GM19328 (cell line): ENCODE results near the gene PGF.
"Not testable (repeated sequence)": the region's sequence is repeated elsewhere in the genome, so short reads cannot be mapped to it uniquely, and the experiment has no call there.

ENCODE experiments used
- ATAC-seq: cut with Tn5 transposase; IDR thresholded peaks from one replicate; pipeline ENCODE4 v1.9.1; 2021; ENCODE audit warnings: mild to moderate bottlenecking, moderate library complexity; ENCODE audit not compliant: unreplicated experiment

PGF gene

DNA sequence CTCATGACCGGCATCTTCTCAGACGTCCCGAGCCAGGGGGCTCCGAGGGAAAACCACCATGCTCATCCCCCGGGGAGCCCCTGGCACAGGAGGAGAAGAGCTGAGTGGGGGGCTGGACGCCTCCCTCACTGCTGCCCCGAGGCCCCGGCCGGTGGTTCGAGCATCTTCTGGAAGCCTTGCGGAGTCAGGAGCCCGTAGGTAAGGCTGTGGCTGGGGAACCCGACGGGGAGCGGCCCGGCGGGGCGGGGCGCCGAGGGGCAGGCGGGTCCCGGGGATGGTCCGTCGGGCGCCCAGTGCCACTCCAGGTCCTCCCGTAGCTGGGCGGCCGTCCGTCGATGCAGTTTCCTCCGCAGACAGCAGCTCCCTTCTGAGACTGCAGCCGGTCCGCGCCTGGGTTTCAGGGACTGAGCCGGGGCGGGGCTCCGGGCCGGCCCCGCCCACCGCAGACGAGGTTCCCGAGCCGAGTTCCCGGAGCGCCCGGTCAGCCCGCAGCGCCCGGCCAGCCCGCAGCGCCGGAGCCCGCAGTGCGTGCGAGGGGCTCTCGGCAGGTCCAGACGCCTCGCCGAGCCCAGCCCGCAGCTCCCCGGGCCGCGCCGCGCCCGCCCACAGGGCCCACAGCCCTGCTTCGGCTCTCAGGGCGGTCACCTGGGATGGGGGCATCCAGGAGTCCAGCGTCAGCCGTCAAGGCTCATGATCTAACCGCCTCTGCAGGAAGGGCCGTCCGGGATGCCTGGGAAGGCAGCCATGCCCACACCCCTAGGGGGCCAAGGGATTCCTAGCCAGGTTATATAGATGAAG, at the start of gene PGF:
Gene PGF (minus strand): TSS at position 369 of the 798 bp plus-strand sequence. CDS start 355 bp downstream, at position 14.
- ATAC-seq = no peak

DNA sequence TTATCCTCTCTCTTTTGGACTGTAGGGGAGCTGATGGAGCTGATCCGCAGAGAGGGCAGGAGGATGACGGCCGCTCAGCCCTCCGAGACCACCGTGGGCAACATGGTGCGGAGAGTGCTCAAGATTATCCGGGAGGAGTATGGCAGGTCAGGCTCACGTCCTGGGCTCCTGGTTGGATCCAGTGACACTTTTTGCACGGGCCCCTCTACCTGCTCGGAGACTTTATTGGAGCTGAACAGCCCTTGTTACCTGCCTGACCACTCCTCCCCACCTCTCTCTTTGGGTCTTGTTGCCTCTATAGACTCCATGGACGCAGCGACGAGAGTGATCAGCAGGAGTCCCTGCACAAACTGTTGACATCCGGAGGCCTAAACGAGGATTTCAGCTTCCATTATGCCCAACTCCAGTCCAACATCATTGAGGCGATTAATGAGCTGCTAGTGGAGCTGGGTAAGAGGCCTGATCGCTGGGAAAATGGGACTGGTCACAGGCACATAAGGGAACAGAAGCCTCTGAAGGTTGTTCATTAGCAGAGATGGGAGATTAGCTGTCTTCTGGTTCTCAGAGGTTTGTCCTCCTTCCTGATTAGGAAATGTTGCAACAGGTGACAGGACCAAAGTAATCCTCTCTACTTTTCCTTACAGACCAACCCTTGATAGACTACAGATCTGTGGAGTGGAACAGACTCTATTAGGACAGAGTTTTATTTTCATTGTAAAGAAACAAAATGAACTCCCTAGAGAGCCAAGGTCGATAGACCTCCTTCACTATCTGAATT, 48.0 kb upstream of the PGF start:
- ATAC-seq = no peak

DNA sequence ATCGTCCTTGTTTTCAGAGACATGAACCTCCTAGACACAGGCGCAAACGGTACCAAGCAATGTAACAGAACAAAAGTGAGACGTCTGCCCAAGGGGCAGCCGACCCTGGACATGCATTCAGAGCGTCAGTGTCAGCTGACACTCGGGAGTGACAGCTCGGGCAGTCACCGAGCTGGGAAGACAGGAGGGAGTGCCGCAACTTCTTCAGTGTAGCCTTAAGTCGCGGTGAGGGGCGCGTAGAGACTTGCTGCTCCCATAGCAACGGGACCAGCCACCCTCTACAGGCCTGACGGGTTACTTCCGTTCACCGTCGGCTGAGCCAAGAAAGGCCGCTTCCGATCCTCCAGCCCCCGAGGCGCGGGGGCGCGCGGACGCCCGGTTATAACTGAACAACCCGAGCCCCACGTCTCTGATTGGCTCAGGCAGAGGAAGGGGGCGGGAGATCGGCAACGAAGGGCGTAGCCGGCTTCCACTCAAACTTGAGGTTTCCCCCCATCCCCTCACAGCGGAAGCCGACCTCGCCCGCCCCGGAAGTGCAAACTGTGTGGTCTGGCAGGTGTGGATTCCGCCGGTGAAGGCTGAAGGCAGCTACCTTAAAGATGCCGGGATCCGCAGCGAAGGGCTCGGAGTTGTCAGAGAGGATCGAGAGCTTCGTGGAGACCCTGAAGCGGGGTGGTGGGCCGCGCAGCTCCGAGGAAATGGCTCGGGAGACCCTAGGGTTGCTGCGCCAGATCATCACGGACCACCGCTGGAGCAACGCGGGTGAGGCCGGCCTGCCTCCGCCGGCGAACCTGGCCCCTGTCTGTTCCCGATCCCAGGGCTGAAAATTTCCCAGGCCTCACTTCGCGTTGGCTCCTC, 47.2 kb upstream of the PGF start, which contains the start of gene EIF2B2:
Gene EIF2B2 (plus strand): TSS at position 530 of the 858 bp plus-strand sequence. CDS start 70 bp downstream, at position 600.
- ATAC-seq = peak; percentile 96

DNA sequence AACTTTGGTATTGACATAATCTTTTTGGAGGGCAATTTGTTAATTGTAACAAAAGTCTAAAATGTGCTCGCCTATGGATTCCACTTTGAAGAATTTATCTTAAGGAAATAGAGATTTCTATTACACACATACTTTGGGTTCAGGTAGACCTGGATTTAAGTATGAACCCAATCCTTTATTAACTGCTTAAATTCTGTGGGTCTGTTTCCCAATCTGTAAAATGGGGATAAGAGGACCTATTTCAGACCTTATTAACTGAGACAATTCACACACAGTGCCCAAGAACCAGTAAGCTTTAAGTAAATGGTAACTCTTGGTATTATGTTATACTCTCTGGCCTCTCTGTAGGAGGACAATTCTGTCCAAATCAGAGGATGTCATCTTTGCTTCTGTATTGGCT, 46.5 kb upstream of the PGF start:
- ATAC-seq = no peak

DNA sequence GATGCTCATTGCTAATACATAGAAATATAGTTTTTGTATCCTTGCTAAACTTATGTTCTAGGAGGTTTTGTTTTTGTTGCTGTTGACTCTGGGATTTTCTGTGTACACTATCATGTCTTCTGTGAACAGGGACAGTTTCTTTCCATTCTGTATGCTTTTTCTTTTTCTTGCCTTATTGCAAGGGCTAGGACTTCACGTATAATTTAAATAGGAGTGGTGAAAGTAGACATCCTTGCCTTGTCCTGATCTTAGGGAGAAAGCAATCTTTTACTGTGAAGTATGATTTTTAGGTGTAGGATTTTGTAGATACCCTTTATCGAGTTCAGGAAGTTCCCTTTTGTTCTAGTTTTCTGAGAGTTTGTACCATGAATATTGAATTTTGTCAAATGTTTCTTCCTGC, 45.9 kb upstream of the PGF start:
- no peak for ATAC-seq

DNA sequence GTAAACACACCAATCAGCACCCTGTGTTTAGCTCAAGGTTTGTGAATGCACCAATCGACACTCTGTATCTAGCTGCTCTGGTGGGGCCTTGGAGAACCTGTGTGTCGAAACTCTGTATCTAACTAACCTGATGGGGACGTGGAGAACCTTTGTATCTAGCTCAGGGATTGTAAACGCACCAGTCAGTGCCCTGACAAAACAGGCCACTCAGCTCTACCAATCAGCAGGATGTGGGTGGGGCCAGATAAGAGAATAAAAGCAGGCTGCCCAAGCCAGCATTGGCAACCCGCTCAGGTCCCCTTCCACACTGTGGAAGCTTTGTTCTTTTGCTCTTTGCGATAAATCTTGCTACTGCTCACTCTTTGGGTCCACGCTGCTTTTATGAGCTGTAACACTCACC, 40.4 kb upstream of the PGF start:
- not testable (repeated sequence) for ATAC-seq

DNA sequence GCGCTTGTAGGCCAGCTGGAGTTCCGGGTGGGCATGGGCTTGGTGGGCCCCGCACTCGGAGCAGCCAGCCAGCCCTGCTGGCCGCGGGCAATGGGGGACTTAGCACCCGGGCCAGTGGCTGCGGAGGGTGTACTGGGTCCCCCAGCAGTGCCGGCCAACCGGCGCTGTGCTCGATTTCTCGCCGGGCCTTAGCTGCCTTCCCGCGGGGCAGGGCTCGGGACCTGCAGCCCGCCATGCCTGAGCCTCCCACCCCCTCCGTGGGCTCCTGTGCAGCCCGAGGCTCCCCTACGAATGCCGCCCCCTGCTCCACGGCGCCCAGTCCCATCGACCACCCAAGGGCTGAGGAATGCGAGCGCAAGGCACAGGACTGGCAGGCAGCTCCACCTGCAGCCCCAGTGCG, 38.8 kb upstream of the PGF start:
- ATAC-seq = not testable (repeated sequence)

DNA sequence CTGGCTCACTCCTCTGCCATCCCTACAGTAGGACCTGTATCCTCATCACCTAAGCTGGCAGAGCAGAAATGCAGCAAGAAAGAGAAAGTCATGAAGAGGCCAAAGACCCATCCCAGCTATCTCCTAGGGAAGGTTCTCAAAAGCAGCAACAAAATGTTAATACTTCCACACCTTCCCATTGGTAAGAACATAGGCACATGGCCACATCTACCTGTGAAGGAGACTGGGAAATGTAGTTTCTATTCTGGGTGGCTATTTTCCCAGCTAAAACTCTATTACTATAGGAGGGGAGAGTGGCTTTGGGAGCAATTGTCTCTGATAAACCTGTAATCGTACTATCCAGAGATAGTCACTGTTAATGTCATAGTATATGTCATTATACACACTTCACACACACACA, 33.6 kb upstream of the PGF start:
- no peak for ATAC-seq

DNA sequence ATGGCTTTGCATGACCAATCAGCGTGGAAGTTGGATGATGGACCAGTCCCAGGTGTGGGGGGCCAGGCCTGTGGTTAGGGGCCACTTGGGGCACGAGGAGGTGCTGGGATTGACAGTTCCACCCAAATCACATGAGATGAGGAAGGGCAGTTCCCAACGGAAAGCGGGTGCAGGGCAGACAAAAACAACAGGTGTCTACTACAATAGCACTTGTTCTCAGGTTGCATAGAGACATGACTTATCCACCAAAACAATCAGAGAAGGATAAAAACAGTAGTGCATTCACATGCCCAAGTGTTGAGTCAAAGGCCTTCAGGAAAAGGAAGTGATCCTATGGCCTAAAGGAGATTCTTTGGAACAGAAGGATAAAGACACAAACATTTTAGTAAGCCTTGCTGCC, 32.7 kb upstream of the PGF start:
- ATAC-seq = no peak

DNA sequence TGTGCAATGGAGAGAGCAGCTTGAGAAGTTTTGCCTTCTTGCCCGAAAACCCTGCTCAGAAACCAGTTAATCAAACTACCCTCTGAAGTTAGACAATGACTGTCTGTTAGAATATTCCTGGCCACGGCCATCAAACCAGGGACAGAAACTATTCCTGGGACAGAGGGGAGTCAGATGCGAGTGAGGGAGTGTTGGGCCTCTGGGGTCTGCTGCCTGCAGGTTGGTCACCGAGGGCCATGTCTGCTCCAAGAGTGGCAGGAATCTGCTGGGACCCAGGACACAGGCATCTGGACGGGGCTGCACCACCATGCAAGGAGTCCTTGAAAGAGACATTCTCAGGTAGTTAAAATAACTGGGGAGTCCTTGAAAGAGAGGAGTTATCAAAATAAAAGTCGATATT, 30.4 kb upstream of the PGF start:
- no peak for ATAC-seq

DNA sequence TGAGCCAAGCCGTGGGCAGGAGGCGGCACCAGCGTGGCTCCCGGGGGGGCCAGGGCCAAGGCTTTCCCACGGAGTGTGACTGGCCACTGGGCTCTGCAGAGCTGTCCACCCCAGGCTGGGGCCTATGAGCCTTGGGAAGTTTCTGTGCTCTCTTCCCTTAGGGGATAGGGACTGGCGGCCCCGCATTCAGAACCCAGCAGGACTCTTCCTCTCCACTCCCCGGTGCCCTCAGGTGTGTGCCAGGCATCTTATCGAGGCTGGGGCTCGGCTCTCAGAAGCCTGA, 29.6 kb upstream of the PGF start:
- ATAC-seq = no peak

DNA sequence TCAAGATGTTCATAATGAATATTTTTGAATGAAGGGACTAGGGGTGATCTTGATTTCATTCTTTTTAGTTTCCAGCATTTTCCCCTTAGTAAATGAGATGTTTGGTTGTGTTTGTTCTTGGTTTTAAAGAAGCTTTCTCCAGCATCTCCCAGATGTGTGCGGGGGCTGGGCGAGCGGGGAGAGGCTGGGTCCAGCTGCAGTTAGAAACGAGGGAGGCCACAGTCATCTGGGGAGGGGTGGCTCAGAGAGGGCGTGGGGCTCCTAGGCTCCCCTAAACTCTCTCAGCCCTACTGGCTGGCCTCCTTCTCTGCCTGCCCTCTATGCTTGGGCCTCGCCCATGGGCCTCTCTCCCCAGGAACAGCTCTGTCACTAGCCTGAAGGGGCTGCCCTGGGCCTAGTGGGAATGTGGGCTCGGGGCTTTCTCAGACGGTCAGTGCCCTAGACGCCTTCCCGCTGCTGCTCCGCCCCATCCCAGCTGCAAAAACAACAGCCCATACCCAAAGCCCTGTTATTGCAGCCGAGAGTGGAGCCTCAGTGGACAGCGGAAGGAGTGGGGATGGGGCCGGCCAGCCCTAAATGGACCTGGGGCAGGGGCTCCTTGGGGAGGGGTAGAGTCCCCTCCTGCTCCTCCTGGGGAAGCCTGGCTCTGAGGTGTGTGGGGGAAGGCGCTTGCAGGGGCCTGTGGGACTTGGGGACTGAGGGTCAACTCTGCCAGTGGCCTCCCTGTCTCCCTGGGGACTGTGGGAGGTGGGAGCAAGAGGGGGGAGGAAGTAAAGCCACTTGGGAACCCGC, 29.0 kb upstream of the PGF start:
- ATAC-seq = no peak

DNA sequence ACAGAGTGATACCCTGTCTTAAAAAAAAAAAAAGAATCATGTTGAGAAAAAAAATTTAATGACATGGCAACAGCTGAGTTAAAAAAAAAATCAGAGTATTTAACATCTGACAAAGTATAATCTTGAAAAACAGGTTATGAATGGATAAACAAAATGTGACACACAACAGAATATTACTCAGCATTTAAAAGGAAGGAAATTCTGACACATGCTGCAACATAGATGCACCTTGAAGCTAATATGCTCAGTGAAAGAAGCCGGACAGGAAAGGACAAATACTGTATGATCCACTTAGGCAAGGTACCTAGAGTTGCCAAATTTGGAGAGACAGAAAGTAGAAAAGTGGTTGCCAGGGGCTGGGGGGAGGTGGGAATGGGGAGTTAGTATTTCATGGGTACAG, 27.9 kb upstream of the PGF start:
- ATAC-seq = no peak

DNA sequence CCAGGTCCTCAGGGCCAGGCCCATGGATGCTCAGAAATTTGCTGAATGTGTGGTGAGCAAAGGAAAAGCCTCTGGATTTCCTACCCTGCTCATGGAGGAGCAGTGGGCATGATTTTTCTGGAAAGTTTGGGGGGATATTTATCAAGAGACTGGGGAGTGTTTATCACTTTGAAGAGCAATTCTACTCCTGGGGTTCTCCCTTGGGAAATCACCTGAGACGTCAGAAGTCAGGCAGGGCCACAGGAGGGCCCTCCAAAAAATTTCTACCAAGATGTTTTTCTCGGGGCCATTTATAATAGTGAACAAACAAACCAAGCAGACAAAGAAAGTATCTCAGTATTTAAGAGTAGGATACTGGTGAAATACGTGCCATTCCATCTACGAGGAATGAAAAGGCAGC, 27.3 kb upstream of the PGF start:
- ATAC-seq = no peak

DNA sequence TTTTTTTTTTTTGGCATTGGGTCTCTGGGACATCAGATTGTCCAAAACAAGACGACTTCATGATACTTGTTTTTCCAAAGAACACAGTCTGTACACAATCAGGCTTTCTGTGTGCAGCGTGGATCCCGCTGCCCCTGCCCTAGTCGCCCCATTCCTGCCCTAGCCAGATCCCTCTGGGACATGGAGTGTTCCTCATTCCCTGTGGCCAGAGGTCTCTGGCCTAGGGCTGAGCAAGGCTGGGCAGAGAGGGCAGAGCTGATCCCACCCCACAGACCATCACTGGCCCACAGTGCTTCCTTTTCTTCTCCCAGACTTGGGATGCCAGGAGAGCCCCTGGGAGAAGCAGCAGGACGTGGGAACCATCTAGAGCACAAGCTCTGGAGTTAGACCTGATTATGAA, 26.4 kb upstream of the PGF start:
- ATAC-seq = no peak

DNA sequence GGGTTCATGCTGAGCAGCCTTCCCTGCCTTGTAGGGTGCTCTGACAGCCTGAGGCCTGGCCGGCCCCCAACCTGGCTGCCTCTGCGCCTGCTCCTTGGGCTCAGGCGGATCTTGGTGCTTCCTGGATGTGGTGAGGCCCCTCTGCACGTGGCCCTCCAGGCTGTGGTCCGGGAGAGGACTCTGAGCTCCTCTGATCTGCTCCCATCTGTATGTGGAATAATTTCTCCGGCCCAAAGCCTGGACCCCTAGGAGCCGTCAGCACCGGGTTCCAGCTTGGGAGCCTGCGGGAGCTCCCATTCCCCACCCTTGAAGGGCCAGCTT, 26.0 kb upstream of the PGF start:
- ATAC-seq = no peak

DNA sequence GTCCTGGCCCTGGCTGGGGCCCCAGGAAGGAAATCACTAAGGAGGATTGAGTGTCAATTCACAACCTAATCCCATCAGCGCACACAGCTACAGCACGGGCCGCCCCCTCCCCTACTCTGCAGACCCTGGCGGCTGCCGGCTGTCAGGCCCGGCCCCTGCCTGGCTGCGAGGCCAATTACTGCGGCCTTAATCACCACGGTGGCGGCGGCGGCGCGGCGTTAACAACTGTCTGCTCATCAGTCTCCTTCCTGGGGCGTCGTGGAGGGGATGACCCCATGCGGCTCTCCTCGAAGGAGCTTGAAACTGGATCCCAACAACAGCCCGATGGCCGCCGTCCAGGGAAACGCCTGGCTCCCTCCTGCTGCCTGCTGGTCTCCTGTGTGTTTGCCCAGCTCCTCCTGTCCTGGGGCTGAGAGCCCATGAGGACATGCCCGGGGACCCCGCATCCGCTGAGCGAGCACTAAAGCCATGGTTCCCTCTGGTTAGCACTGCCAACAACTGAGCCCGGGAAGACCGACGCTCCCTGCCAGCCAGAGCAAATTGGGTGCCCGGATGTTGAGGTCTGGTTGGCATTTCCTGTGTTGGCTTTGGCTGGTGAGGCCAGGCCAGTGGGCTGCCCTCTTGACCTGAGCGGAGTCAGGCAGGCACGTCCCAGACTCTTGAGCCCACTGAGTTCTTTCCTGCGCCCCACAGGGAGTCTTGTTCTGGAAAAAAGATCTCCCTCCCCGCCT, 25.5 kb upstream of the PGF start:
- no peak for ATAC-seq

DNA sequence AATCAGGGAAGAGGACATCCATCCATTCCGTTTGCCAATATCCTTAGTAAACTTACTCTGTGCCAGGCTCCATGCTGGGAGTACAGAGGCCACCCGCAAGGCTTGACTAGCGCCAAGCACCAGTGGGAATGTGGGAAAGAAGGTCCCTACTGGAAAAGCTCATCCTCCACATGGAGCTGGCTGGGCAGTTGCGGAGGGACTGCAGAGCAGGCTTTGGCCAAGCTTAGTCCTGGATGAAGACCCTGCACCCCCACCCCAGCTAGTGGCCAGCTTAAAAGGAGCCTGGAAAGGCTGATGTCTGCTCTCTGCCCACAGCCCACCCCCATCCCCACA, 25.0 kb upstream of the PGF start:
- ATAC-seq = no peak

DNA sequence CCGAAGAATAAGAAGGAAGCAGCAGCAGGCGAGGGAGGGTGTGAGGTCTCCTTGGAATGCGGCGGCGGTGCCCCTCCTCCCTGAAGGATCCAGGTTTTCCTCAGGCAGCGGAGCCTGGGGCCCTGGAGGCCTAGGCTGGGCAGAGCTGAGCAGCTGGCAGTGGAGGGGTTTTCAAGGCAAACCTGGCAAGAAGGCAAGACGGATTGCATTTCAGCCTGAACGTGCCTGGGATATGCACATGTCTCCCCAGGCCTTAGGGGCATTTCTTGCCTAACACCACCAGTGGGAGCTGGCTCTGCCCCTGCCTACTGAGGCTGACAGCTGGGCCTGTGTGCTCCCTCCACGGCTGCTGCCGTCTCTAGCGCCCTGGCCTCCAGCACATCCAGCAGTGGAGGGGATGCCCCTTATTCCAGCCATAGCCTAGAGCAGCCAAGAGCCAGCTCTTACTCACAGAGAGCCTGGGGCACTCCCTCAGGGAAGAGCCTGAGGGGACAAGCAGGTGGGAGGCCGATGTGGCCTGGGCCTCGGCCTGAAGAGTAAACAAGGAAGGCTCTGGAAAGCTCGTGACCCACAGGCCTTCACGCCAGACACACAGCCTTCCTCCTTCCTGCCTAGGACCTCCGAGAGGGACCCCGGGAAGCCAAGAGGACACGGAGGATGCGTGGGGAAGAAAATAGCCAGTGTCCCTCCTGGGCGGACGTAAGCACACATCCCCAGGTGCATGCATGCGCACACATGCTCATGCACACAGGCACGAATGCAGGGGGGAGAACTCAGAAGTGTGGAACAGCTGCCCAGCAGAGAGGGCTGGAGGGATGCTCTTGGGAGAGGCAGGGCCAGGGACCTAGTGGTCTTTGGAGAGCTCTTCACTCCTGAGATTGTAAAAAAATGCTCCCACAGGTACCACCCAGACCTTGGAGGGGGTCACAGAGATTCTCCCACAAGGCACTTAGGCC, 24.3 kb upstream of the PGF start:
- ATAC-seq = no peak
